ENCODE data around the gene PRRX1. TPM values are rescaled to one million over a fixed set of nuclear protein-coding genes. Genes with fewer than 3 reads are reported as not detected.

PRRX1 gene
- total RNA-seq, 2 experiments from 2014 or later = not detected

DNA sequence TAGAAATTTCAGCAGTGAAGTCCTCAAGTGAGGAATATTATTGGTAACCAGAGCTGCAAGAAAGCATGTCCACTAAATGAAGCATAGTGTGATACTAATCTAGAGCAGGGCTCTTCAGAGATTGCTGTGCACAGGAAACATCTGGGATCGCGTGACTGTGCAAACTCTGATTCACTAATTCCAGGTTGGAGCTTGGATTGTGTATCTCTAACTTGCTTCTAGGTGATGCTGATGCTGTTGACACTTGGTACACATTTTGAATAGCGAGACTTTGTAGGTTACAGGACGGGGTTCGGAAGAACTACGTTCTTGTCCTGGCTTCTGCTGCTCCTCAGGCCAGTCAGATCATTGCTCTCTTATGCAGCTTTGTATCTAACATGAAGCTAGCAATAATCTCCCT is 66.5 kb downstream of the PRRX1 start:
- Mint-ChIP-seq H3K36me3 (ENCODE audit: low read depth) (no peaks in the 10 kb centered on the region), H3K4me1 (ENCODE audit: low read depth) (no peaks in the 10 kb centered on the region), H3K27me3 (peaks cover 13% of the 10 kb centered on the region), H3K27ac (no peak overlapping the region), H3K4me3 (no peak overlapping the region), H3K9me3 (no peaks in the 10 kb centered on the region)
- CTCF ChIA-PET = no interaction called here
- POLR2A ChIA-PET = no interaction called here
- TF ChIP-seq CTCF (IDR thresholded peaks at IDR 0.05) = no peak
- DNase-seq (no peak), ATAC-seq (no peak)
- intact Hi-C loops (cut with micrococcal nuclease) = no loop called here

DNA sequence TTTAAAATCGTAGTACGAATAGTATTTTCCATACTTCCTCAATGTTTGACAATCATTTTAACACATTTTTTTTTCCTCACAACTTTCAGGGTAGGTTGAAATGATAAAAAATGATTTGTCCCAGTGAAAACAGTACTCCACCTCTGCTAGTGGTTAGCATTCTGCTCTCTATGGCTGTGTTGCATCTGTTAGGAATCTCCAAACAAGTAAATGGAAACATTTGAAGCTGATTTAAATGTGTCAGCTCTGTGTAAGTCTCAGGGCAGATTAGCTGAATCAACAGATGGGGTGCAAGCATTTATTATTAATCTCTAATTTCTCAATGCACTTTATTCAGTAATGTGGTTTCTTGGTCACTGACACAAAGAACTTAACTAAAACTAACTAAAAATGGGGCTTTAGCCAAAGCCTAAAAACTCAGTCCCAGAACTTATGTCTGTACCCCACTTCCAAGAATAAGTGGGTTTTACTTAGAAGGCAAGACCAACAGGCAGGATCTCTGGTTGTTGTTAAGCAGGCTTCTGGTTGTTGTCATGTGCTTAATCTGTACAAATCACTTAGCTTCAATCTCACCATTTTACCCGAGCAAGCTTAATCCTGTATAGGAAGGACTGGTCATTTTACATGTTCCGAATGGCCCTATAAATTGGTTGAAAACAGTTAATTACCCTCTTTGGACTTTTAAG is 67.8 kb downstream of the PRRX1 start:
- ATAC-seq (no peak), DNase-seq (no peak)
- Mint-ChIP-seq H3K4me1 (ENCODE audit: low read depth) (no peaks in the 10 kb centered on the region), H3K9me3 (no peaks in the 10 kb centered on the region), H3K27ac (no peak overlapping the region), H3K36me3 (ENCODE audit: low read depth) (no peaks in the 10 kb centered on the region), H3K27me3 (peaks cover 21% of the 10 kb centered on the region), H3K4me3 (no peak overlapping the region)
- ChIA-PET CTCF (no interaction called here), POLR2A (no interaction called here)
- TF ChIP-seq CTCF (IDR thresholded peaks at IDR 0.05) = no peak
- intact Hi-C loops (cut with micrococcal nuclease) = no loop called here

DNA sequence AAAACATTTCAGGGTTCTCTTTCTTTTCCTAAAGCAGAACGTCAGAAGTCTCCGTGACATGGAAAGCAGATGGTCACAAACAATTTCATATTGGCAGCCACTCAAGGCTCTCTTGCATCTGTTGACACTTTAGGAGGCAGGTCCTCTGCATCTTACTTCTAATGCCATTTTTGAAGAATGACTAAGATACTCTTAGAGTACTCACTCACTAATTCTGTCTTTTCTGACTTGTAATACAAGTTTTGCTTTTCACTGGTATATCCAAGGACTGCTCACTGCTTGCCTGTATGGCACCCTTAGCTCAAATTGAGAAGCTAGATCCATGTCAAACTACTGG is 68.3 kb downstream of the PRRX1 start:
- Mint-ChIP-seq H3K36me3 (ENCODE audit: low read depth) (no peaks in the 10 kb centered on the region), H3K4me1 (ENCODE audit: low read depth) (no peaks in the 10 kb centered on the region), H3K27me3 (peaks cover 21% of the 10 kb centered on the region), H3K9me3 (no peaks in the 10 kb centered on the region), H3K27ac (no peak overlapping the region), H3K4me3 (no peak overlapping the region)
- intact Hi-C loops (cut with micrococcal nuclease) = no loop called here
- POLR2A ChIA-PET = no interaction called here
- CTCF ChIA-PET = no interaction called here
- DNase-seq (no peak), ATAC-seq (no peak)
- no peak for TF ChIP-seq CTCF (IDR thresholded peaks at IDR 0.05)

DNA sequence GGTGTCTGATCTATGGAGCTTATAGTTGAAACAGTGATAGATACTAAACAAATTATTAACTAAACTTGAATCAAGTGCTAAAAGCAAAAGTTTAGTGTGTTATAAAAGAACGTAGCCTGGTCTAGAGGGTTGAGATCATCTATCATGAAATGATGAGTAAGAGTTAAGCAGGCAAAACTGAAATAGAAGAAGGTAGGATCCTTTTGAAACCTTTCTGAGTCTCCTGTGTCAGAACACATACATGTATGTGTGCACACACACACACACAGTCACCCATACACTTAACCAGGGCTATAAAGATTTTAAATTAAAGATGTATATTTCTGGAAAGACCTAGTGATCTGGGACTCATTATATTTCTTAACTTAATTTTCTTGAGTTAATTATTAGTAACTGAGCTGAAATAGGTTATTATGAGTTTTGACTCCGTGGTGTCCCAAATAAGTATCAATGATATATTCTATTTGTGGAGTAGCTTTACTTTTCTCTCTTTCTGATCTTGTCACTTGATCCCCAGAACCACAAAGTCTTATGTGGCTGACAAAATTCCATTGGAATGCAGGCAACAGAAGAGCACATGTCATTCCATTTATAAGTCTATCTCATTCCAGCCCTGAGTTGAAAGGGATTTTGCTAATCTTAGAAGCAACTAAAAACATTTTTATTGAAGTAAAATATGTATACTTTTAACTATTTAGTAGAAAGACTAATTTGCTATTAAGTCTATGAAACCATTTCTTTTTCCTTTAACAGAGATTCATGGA is 70.7 kb downstream of the PRRX1 start:
- ChIA-PET CTCF (no interaction called here), POLR2A (no interaction called here)
- H3K4me3 Mint-ChIP-seq = no peak overlapping the region

More for the DNA sequence above, 70.7 kb downstream of the PRRX1 start:
- intact Hi-C loops (cut with micrococcal nuclease) = no loop called here
- no peak overlapping the region for H3K27ac Mint-ChIP-seq
- ATAC-seq (no peak), DNase-seq (no peak)
- no peaks in the 10 kb centered on the region for H3K9me3 Mint-ChIP-seq
- H3K4me1 Mint-ChIP-seq (ENCODE audit: low read depth) = no peaks in the 10 kb centered on the region
- TF ChIP-seq CTCF (IDR thresholded peaks at IDR 0.05) = no peak
- no peaks in the 10 kb centered on the region for H3K36me3 Mint-ChIP-seq (ENCODE audit: low read depth)
- peaks cover 20% of the 10 kb centered on the region for H3K27me3 Mint-ChIP-seq
